MCF 10A (cell line): ENCODE measurements around the gene CYTL1. TPM values are rescaled to one million over a fixed set of nuclear protein-coding genes. Genes with fewer than 3 reads are reported as not detected.

ENCODE experiments used
- BruUV-seq: library from RNA; stranded (reverse); fragments of 400-500 nt; replicated peaks from 2 replicates; lab custom pipeline; 2021; lab: Mats Ljungman, UMichigan
- CTCF ChIA-PET: fragments of 300-600 bp; sonication (Branson Sonifier 250); formaldehyde crosslinking; extraction: SDS; loops from one replicate; lab custom pipeline; 2021; ENCODE audit warnings: antibody characterized with exemption, inconsistent platforms; lab: Yijun Ruan, JAX
- POLR2A ChIA-PET: fragments of 300-600, 350-650 bp; sonication (Branson Sonifier 250); formaldehyde crosslinking; extraction: SDS; loops from one replicate; lab custom pipeline; 2020; ENCODE audit warnings: antibody characterized with exemption, inconsistent platforms; lab: Yijun Ruan, JAX
- DNase-seq: peaks from one replicate; pipeline ENCODE4 v3.0.0-alpha.2; 2018; ENCODE audit not compliant: unreplicated experiment
- H3K27ac Mint-ChIP-seq: one replicate; pipeline ENCODE4 v1.8.0; 2022; ENCODE audit warnings: mild to moderate bottlenecking, low read depth, mixed read lengths; ENCODE audit not compliant: unreplicated experiment
- H3K27me3 Mint-ChIP-seq: one replicate; pipeline ENCODE4 v1.8.0; 2022; ENCODE audit warnings: mixed read lengths; ENCODE audit not compliant: insufficient read depth, unreplicated experiment
- H3K36me3 Mint-ChIP-seq: one replicate; pipeline ENCODE4 v1.8.0; 2022; ENCODE audit warnings: mild to moderate bottlenecking, moderate library complexity, mixed read lengths; ENCODE audit not compliant: insufficient read depth, unreplicated experiment
- H3K4me1 Mint-ChIP-seq: one replicate; pipeline ENCODE4 v1.8.0; 2022; ENCODE audit warnings: mixed read lengths; ENCODE audit not compliant: insufficient read depth, unreplicated experiment
- H3K4me3 Mint-ChIP-seq: one replicate; pipeline ENCODE4 v1.8.0; 2022; ENCODE audit warnings: mild to moderate bottlenecking, moderate library complexity, mixed read lengths; ENCODE audit not compliant: unreplicated experiment
- H3K9me3 Mint-ChIP-seq: one replicate; pipeline ENCODE4 v1.8.0; 2022; ENCODE audit warnings: mixed read lengths; ENCODE audit not compliant: unreplicated experiment
- CTCF ChIP-seq: fragments of 200-600 bp; IDR thresholded peaks from one replicate; pipeline ENCODE4 v1.8.0; 2022; ENCODE audit warnings: antibody characterized with exemption, mild to moderate bottlenecking; ENCODE audit not compliant: unreplicated experiment
- intact Hi-C: fragments of 100-400 bp; cut with micrococcal nuclease; formaldehyde crosslinking; loops from 2 replicates; pipeline ENCODE4 v1.14.1; 2022
- total RNA-seq: library from RNA; stranded (reverse); gene quantifications from 2 replicates; pipeline ENCODE4 v1.2.3, GENCODE V29; 2022

The CYTL1 gene
- total RNA-seq, 1 experiment from 2014 or later = not detected

- no TSS peak for BruUV-seq
- CTCF ChIA-PET = interaction anchor here (0.6 to 1.8 kb wide), 19 partner anchors 9 to 854 kb away, joined by 3 to 7 read pairs (median 3); no protein-coding TSS in a partner anchor
- intact Hi-C loops = loop anchor here (1.0 to 2.0 kb wide), 3 partner anchors 147 to 795 kb away; no protein-coding TSS in a partner anchor
These were observed 24.0 kb downstream of the CYTL1 start for GRCh38 chr4:4995103-4995907.

GRCh38 chr4:4994312-4995097 is 24.8 kb downstream of the CYTL1 start:
- DNase-seq = no peak
- peaks cover 32% of the 10 kb centered on the region for H3K27me3 Mint-ChIP-seq
- H3K4me3 Mint-ChIP-seq = no peak overlapping the region
- H3K9me3 Mint-ChIP-seq = no peaks in the 10 kb centered on the region
- BruUV-seq = no TSS peak
- H3K27ac Mint-ChIP-seq = no peak overlapping the region
- TF ChIP-seq CTCF = no peak
- ChIA-PET POLR2A (interaction anchor here (0.6 to 1.4 kb wide), 2 partner anchors 44 to 743 kb away, joined by 3 read pairs; no protein-coding TSS in a partner anchor), CTCF (interaction anchor here (0.6 to 1.8 kb wide), 30 partner anchors 8 to 1024 kb away, joined by 3 to 7 read pairs (median 3); partner anchors contain the start of gene C4orf50)
- intact Hi-C loops = loop anchor here (1.0 to 5.0 kb wide), 4 partner anchors 148 to 796 kb away; partner anchors contain the start of gene EVC
- peaks cover 5% of the 10 kb centered on the region for H3K36me3 Mint-ChIP-seq
- peaks cover 28% of the 10 kb centered on the region for H3K4me1 Mint-ChIP-seq

More at GRCh38 chr4:4995103-4995907, 24.0 kb downstream of the CYTL1 start:
- Mint-ChIP-seq H3K27me3 (peaks cover 40% of the 10 kb centered on the region), H3K36me3 (peaks cover 5% of the 10 kb centered on the region), H3K27ac (no peak overlapping the region), H3K4me3 (no peak overlapping the region), H3K9me3 (no peaks in the 10 kb centered on the region), H3K4me1 (peaks cover 28% of the 10 kb centered on the region)
- POLR2A ChIA-PET = no interaction called here
- DNase-seq = peak; percentile 79
- peak; percentile 93 for TF ChIP-seq CTCF

- Mint-ChIP-seq H3K36me3 (peaks cover 5% of the 10 kb centered on the region), H3K4me1 (peaks cover 28% of the 10 kb centered on the region), H3K27me3 (peaks cover 17% of the 10 kb centered on the region), H3K9me3 (no peaks in the 10 kb centered on the region), H3K27ac (no peak overlapping the region), H3K4me3 (no peak overlapping the region)
- no peak for TF ChIP-seq CTCF
- ChIA-PET CTCF (interaction anchor here (0.5 to 1.8 kb wide), 8 partner anchors 44 to 1324 kb away, joined by 3 to 6 read pairs (median 4); no protein-coding TSS in a partner anchor), POLR2A (no interaction called here)
- no TSS peak for BruUV-seq
- intact Hi-C loops = loop anchor here (5.0 kb wide), 1 partner anchor 719 kb away; the partner anchor contains the start of gene EVC
- DNase-seq = no peak
These were observed 26.4 kb downstream of the CYTL1 start for GRCh38 chr4:4992833-4993232.
